ENCODE data around the gene TAF1B.

Gene TAF1B

DNA sequence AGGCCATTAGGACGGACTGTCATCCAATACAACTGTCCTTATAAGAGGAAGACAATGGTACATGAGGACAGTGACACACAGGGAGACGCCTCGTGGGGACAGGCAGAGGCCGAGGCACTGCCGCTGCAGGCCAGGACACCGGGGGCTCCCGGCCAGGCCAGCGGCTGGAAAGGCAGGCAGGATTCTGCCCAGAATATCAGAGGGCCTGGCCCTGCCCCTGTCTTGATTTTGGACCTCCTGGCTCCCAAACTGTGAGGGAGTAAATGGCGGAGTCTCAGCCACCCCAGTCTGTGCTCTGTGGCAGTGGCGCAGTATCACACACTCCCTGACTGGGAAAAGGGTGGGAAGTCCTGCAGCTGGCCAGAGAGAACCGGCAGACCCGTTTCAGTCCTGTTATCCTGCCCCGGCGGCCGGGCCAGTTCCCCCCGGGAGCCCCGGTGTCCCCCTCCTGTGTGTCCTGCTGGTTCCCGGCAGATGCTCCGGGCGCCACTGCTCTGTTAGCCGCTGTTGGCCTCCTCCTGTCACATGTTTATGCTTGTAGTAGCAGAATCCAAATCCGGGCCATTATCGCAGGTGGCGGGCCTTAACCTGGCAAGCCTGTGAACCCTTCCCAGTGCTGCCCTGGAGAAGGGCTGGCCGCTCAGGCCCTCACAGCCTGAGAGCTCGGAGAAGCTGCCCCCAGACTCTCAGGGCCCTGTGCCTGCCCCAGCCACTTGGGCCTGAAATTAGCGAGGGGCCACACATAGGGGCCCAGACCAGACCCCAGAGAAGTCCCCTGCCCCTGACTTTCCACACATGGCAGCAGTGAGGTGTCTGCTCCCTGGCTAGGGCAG, 31.4 kb upstream of the TAF1B start:
- Histone ChIP-seq H3K4me1 (no peaks in the 10 kb centered on the region), H3K27me3 (no peaks in the 10 kb centered on the region), H3K36me3 (no peaks in the 10 kb centered on the region), H3K4me3 (ENCODE audit: low read depth, low read length) (no peak overlapping the region), H3K9me3 (no peaks in the 10 kb centered on the region)
- DNase-seq: no peak
- TF ChIP-seq, protein P1, sequence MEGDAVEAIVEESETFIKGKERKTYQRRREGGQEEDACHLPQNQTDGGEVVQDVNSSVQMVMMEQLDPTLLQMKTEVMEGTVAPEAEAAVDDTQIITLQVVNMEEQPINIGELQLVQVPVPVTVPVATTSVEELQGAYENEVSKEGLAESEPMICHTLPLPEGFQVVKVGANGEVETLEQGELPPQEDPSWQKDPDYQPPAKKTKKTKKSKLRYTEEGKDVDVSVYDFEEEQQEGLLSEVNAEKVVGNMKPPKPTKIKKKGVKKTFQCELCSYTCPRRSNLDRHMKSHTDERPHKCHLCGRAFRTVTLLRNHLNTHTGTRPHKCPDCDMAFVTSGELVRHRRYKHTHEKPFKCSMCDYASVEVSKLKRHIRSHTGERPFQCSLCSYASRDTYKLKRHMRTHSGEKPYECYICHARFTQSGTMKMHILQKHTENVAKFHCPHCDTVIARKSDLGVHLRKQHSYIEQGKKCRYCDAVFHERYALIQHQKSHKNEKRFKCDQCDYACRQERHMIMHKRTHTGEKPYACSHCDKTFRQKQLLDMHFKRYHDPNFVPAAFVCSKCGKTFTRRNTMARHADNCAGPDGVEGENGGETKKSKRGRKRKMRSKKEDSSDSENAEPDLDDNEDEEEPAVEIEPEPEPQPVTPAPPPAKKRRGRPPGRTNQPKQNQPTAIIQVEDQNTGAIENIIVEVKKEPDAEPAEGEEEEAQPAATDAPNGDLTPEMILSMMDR (IDR thresholded peaks at IDR 0.05; ENCODE audit: low read depth, low read length): no peak

DNA sequence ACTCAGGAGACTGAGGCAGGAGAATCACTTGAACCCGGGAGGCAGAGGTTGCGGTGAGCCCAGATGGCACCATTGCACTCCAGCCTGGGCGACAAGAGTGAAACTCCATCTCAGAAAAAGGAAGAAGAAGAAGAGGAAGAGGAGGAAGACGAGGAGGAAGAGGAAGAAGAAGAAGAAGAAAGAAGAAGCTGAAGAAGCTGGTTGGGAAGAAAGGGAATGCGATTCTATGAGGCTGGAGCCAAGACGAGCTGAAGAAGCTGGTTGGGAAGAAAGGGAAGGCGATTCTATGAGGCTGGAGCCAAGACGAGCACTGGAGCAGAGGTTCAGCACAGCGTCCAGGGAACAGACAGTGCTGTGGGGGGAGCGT, 30.3 kb upstream of the TAF1B start:
- H3K4me1 ChIP-seq: no peaks in the 10 kb centered on the region
- TF ChIP-seq, protein P1 (IDR thresholded peaks at IDR 0.05; ENCODE audit: low read depth, low read length): no peak
- no peaks in the 10 kb centered on the region for H3K36me3 ChIP-seq
- no peaks in the 10 kb centered on the region for H3K9me3 ChIP-seq
- no peaks in the 10 kb centered on the region for H3K27me3 ChIP-seq
- H3K4me3 ChIP-seq (ENCODE audit: low read depth, low read length): no peak overlapping the region
- DNase-seq: no peak

DNA sequence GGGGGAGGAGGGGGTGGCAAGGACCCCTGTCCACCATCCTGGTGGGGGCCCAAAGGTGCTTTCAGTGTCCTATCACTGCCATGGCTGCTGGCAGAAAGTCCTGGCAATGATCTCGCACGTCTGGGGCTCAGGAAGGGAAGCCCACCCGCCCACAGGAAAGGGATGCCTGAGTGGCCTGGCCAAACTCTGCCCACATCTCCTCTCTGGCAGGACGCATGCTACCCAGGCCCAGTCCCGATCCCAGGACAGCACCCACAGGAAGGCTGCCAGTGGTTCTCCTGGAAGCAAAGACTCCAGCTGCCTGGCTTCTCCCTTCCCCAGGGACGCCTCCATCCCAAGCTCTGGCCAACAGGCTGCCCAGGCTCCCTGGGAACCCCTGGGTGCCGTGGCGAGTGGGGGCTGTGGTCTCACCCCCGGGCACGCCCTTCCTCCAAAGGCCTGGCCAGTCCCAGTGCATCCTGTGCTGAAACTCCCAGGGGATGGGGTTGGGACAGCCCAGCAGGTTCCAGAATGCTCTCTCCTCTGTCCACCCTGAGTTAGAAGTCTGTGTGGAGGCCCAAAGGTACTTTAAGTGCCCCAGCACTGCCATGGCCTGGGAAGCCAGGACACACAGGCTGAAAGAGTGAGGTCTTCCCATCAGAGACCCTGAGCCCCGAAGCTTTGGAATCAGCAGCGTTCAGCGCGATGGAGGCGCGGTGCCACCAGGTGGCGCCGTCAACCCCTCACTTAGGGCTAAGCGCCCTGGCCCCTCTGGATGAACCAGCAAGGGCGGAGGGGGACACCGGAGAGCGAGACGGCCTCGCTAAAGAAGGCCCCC, 29.8 kb upstream of the TAF1B start:
- Histone ChIP-seq H3K36me3 (no peaks in the 10 kb centered on the region), H3K4me1 (no peaks in the 10 kb centered on the region), H3K4me3 (ENCODE audit: low read depth, low read length) (peak overlapping the region; percentile 30), H3K9me3 (no peaks in the 10 kb centered on the region), H3K27me3 (no peaks in the 10 kb centered on the region)
- DNase-seq: peak; percentile 88
- TF ChIP-seq, protein P1 (IDR thresholded peaks at IDR 0.05; ENCODE audit: low read depth, low read length): peak; percentile 94

DNA sequence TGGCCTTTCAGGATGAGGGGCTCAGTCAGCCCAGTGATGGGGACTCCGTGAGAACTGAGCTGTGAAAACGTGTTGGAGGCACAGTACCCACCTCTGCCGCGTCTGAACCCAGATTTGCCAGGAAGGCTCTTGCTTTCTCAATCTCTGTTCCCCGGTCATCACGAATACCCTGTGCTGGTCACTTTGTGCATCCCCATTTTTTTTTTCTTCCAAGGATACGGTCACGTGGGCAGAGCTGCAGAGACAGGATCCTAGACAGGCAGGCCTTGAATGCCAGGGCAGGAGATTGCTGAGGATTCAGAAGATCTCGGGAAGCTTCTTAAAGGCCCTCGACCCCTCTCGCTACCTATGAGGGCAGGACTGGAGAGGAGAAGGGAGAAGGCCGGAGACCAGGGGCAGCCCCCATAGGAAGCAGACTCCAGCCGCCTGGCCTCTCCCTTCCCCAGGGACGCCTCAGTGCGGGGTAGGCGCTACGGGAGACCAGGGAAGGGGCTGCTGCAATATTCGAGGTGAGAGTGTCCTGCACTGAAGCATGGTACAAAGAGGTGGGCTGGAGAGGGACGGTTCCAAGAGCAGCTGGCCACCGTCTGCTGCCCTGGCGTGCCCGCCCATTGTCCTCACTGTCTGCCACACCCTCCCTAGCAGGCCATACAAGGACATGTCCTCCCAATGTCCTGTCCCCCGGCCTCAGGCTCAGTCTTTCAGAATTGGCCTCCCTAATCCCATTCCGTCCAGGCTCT, 29.0 kb upstream of the TAF1B start:
- DNase-seq: no peak
- Histone ChIP-seq H3K4me3 (ENCODE audit: low read depth, low read length) (peak overlapping the region; percentile 28), H3K27me3 (no peaks in the 10 kb centered on the region), H3K9me3 (no peaks in the 10 kb centered on the region), H3K36me3 (no peaks in the 10 kb centered on the region), H3K4me1 (no peaks in the 10 kb centered on the region)
- TF ChIP-seq, protein P1 (IDR thresholded peaks at IDR 0.05; ENCODE audit: low read depth, low read length): no peak

DNA sequence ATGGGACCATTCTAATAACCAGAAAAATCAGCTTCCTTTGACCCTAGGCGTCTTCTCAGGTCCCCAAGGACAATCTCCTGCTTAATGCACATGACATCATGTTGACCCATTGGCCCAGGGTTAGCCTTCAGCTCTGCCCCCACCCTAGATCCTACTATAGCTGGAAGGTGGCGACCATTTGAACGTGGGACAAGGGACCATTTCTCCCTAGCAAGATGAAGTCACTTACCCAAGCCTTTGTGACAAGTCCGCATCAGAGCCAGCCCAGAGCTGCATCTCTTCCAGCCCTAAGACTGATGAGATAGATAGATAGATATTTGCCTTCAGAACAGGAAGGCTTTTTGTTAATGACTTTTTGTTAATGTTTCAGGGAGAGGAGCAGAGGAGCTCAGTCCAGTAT, 28.2 kb upstream of the TAF1B start:
- Histone ChIP-seq H3K4me3 (ENCODE audit: low read depth, low read length) (no peak overlapping the region), H3K9me3 (no peaks in the 10 kb centered on the region), H3K36me3 (no peaks in the 10 kb centered on the region), H3K4me1 (no peaks in the 10 kb centered on the region), H3K27me3 (no peaks in the 10 kb centered on the region)
- TF ChIP-seq, protein P1 (IDR thresholded peaks at IDR 0.05; ENCODE audit: low read depth, low read length): no peak
- DNase-seq: no peak

Data from BE2C (cell line).